HepG2 (cell line): ENCODE data around the gene ABHD15. TPM values are rescaled to one million over a fixed set of nuclear protein-coding genes. Genes with fewer than 3 reads are reported as not detected.

ENCODE experiments used
- AKAP8 ChIP-seq: sonication (generic); formaldehyde crosslinking; IDR thresholded peaks from 2 replicates; pipeline ENCODE4 v1.5.1; 2020; ENCODE audit warnings: mild to moderate bottlenecking, missing genetic modification reagents
- CENPT ChIP-seq: sonication (generic); formaldehyde crosslinking; IDR thresholded peaks from 2 replicates; pipeline ENCODE4 v1.8.0; 2022; ENCODE audit warnings: low read depth, mild to moderate bottlenecking, moderate library complexity, missing genetic modification reagents
- CERS6 ChIP-seq: sonication (generic); formaldehyde crosslinking; IDR thresholded peaks from 2 replicates; pipeline ENCODE4 v1.5.0; 2020; ENCODE audit warnings: missing genetic modification reagents
- HDAC6 ChIP-seq: fragments of 200-600 bp; sonication (generic); IDR thresholded peaks from 2 replicates; pipeline ENCODE4 v1.7.0; 2017; ENCODE audit warnings: mild to moderate bottlenecking, antibody characterized with exemption, low read length, low read depth
- HINFP ChIP-seq: sonication (generic); formaldehyde crosslinking; IDR thresholded peaks from 2 replicates; pipeline ENCODE4 v1.4.0; 2020; ENCODE audit warnings: low read depth, mild to moderate bottlenecking, missing genetic modification reagents
- HNF4G ChIP-seq, 2 experiments: sonication (generic) in 1 of 2; formaldehyde crosslinking in 1 of 2; IDR thresholded peaks; 2 replicates each; pipeline versions ENCODE4 v1.4.0 to v1.6.1; 2011 to 2020; ENCODE audit warnings: borderline replicate concordance in 2 of 2, low read depth in 2 of 2, mild to moderate bottlenecking in 2 of 2, low read length in 1 of 2, missing genetic modification reagents in 1 of 2, moderate library complexity in 1 of 2
- MIER2 ChIP-seq: IDR thresholded peaks from 2 replicates; pipeline ENCODE4 v1.6.1; 2016; ENCODE audit warnings: missing biosample characterization, missing genetic modification reagents
- TFE3 ChIP-seq: IDR thresholded peaks from 2 replicates; pipeline ENCODE4 v1.6.1; 2016
- THYN1 ChIP-seq: sonication (generic); formaldehyde crosslinking; IDR thresholded peaks from 2 replicates; pipeline ENCODE4 v1.8.1; 2023; ENCODE audit warnings: low read depth, mild to moderate bottlenecking, moderate library complexity, missing genetic modification reagents, borderline replicate concordance
- TMF1 ChIP-seq: sonication (generic); formaldehyde crosslinking; IDR thresholded peaks from 2 replicates; pipeline ENCODE4 v1.8.1; 2022; ENCODE audit warnings: low read depth, missing genetic modification reagents
- TRIM22 ChIP-seq: fragments of 450-650 bp; IDR thresholded peaks from 2 replicates; pipeline ENCODE4 v1.6.1; 2017
- XRCC5 ChIP-seq: fragments of 200-400 bp; formaldehyde crosslinking; optimal IDR thresholded peaks from 2 replicates; pipeline ENCODE3; 2017; ENCODE audit warnings: mild to moderate bottlenecking, low read length
- YEATS2 ChIP-seq: sonication (generic); formaldehyde crosslinking; IDR thresholded peaks from 2 replicates; pipeline ENCODE4 v1.4.0; 2020; ENCODE audit warnings: missing genetic modification reagents, borderline replicate concordance
- ZBTB33 ChIP-seq: sonication (generic); formaldehyde crosslinking; IDR thresholded peaks from 2 replicates; pipeline ENCODE4 v1.4.0; 2020; ENCODE audit warnings: missing genetic modification reagents
- ZFP90 ChIP-seq: sonication (generic); formaldehyde crosslinking; IDR thresholded peaks from 2 replicates; pipeline ENCODE4 v1.8.0; 2022; ENCODE audit warnings: missing genetic modification reagents, mild to moderate bottlenecking, inconsistent platforms, borderline replicate concordance
- ZNF251 ChIP-seq: sonication (generic); formaldehyde crosslinking; IDR thresholded peaks from 2 replicates; pipeline ENCODE4 v1.9.0; 2021; ENCODE audit warnings: mild to moderate bottlenecking, missing genetic modification reagents
- ZNF260 ChIP-seq: sonication (generic); formaldehyde crosslinking; IDR thresholded peaks from 2 replicates; pipeline ENCODE4 v1.4.0; 2020; ENCODE audit warnings: missing genetic modification reagents, low read depth, mild to moderate bottlenecking, borderline replicate concordance
- ZNF292 ChIP-seq: sonication (generic); formaldehyde crosslinking; IDR thresholded peaks from 2 replicates; pipeline ENCODE4 v1.8.1; 2022; ENCODE audit warnings: mild to moderate bottlenecking, low read depth, missing genetic modification reagents, borderline replicate concordance
- ZNF343 ChIP-seq: sonication (generic); formaldehyde crosslinking; IDR thresholded peaks from 2 replicates; pipeline ENCODE4 v1.4.0; 2020; ENCODE audit warnings: mild to moderate bottlenecking, missing genetic modification reagents
- ZNF619 ChIP-seq: sonication (generic); formaldehyde crosslinking; IDR thresholded peaks from 2 replicates; pipeline ENCODE4 v1.4.0; 2020; ENCODE audit warnings: mild to moderate bottlenecking, missing genetic modification reagents
- ZNF652 ChIP-seq: IDR thresholded peaks from 2 replicates; pipeline ENCODE4 v1.6.1; 2016; ENCODE audit warnings: low read depth, borderline replicate concordance
- ZNF678 ChIP-seq: sonication (generic); formaldehyde crosslinking; IDR thresholded peaks from 2 replicates; pipeline ENCODE4 v1.4.0; 2020; ENCODE audit warnings: mild to moderate bottlenecking, missing genetic modification reagents
- ZNF761 ChIP-seq: sonication (generic); formaldehyde crosslinking; conservative IDR thresholded peaks from 2 replicates; pipeline ENCODE4 v1.4.0; 2020; ENCODE audit warnings: mild to moderate bottlenecking, missing genetic modification reagents
- polyA plus RNA-seq, 8 experiments: library from polyadenylated mRNA; depleted of rRNA in 3 of 8; stranded (reverse) in 7 of 8; unstranded in 1 of 8; fragments of >200 nt; fragmentation: Illumina TruSeq in 4 of 8; extraction: Trizol in 4 of 8; gene quantifications; 2 replicates each; pipeline versions ENCODE4 v1.2.1 to v1.2.3, GENCODE V29; 2011 to 2016; ENCODE audit warnings: low read depth in 4 of 8, missing spikeins in 1 of 8, mixed read lengths in 1 of 8; ENCODE audit not compliant: insufficient read depth in 1 of 8
- total RNA-seq, 5 experiments: library from RNA; depleted of rRNA; stranded (reverse); fragments of >200 nt; fragmentation: Illumina TruSeq; extraction: Trizol; gene quantifications; 2 replicates each; pipeline ENCODE4 v1.2.3, GENCODE V29; 2016; ENCODE audit warnings: low read depth in 1 of 5

The ABHD15 gene
- total and polyA plus RNA-seq, 2 of the 13 experiments (the other 11 are each of a cell fraction or from before 2014, with no cell fraction given): 2.4 to 7.7 TPM

GRCh38 chr17:29613352-29613837 is 46.6 kb upstream of the ABHD15 start (continued):
- no peak for TF ChIP-seq ZNF292
- peak; percentile 68; the same call in 1 of the 2 replicates for TF ChIP-seq AKAP8 (CRISPR knock-in tag)
- no peak for TF ChIP-seq CERS6 (CRISPR knock-in tag)
- no peak for TF ChIP-seq ZNF619
- peak; percentile 18; the same call in 1 of the 2 replicates for TF ChIP-seq ZFP90
- TF ChIP-seq HINFP: 0 out of 2 replicates have a peak, but pooled peaks have one; percentile 38
- TF ChIP-seq THYN1 (CRISPR knock-in tag): no peak
- TF ChIP-seq XRCC5: peak; percentile 83
- TF ChIP-seq ZNF652 (CRISPR knock-in tag): no peak
- TF ChIP-seq YEATS2 (CRISPR knock-in tag): peak; percentile 54; the same call in 1 of the 2 replicates
- TF ChIP-seq TFE3 (CRISPR knock-in tag): peak; percentile 51; the same call in 1 of the 2 replicates
- no peak for TF ChIP-seq ZNF260 (CRISPR knock-in tag)
- no peak for TF ChIP-seq TRIM22
- TF ChIP-seq ZBTB33 (CRISPR knock-in tag): 0 out of 2 replicates have a peak, but pooled peaks have one; percentile 6
- peak; percentile 60; the same call in 1 of the 2 replicates for TF ChIP-seq MIER2 (CRISPR knock-in tag)
- TF ChIP-seq CENPT (CRISPR knock-in tag): peak; percentile 87; the same call in 1 of the 2 replicates
- peak; percentile 28; the same call in 1 of the 2 replicates for TF ChIP-seq ZNF343 (CRISPR knock-in tag)
- TF ChIP-seq ZNF761 (CRISPR knock-in tag): no peak; the same call in 1 of the 2 replicates
- TF ChIP-seq TMF1: peak; percentile 87; the same call in 1 of the 2 replicates
- TF ChIP-seq ZNF251 (CRISPR knock-in tag): no peak
- TF ChIP-seq HDAC6: no peak
- TF ChIP-seq ZNF678 (CRISPR knock-in tag): no peak
- no peak for TF ChIP-seq HNF4G (IDR thresholded peaks at IDR 0.05; ENCODE audit: borderline replicate concordance, low read depth, low read length)
- no peak for TF ChIP-seq HNF4G (CRISPR knock-in tag; IDR thresholded peaks at IDR 0.05; ENCODE audit: borderline replicate concordance, low read depth)
